ENCODE measurements around the gene SUFU. TPM values are rescaled to one million over a fixed set of nuclear protein-coding genes. Genes with fewer than 3 reads are reported as not detected.

The SUFU gene
- total and polyA plus RNA-seq, 2 experiments from 2014 or later: 10.9 to 18.2 TPM

DNA sequence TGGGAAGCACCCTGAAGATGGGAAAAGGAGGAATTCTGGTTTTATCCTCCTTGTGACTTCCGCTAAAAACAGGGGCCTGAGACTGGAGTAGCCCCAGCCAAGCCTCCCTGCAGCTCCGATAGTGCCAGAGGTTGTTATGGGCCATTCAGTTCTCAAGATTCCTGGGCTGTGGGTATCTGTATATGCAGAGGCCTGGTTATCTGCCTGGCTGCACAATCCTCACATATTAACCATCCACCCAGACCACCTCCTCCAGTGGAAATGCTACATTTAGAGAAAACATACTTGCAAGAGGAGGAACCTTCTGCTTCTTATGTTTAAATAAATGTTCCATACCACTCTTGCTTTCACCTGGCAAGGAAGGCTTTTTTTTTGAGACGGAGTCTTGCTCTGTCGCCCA lies 175.8 kb downstream of the SUFU start:
- H2AFZ ChIP-seq: no peak overlapping the region
- no peaks in the 10 kb centered on the region for H3K9me2 ChIP-seq (replicated peaks; ENCODE audit: insufficient read depth)
- no peaks in the 10 kb centered on the region for H3K79me2 ChIP-seq
- H3K27me3 ChIP-seq: no peaks in the 10 kb centered on the region
- H4K20me1 ChIP-seq (ENCODE audit: insufficient read depth, poor library complexity, severe bottlenecking): no peaks in the 10 kb centered on the region
- WGBS (ENCODE audit: low lambda C conversion rate, missing lambda C conversion rate): 97% methylated on average over 4 of the region's 4 CpGs
- no peak overlapping the region for H3K4me2 ChIP-seq
- peaks cover 50% of the 10 kb centered on the region for H3K4me1 ChIP-seq (ENCODE audit: insufficient read depth)
- TF ChIP-seq EZH2 (IDR thresholded peaks at IDR 0.05; ENCODE audit: borderline replicate concordance): no peak
- TF ChIP-seq EZH2phosphoT487 (IDR thresholded peaks at IDR 0.05; ENCODE audit: low read depth, severe bottlenecking, unreplicated experiment): no peak
- TF ChIP-seq, protein P1, sequence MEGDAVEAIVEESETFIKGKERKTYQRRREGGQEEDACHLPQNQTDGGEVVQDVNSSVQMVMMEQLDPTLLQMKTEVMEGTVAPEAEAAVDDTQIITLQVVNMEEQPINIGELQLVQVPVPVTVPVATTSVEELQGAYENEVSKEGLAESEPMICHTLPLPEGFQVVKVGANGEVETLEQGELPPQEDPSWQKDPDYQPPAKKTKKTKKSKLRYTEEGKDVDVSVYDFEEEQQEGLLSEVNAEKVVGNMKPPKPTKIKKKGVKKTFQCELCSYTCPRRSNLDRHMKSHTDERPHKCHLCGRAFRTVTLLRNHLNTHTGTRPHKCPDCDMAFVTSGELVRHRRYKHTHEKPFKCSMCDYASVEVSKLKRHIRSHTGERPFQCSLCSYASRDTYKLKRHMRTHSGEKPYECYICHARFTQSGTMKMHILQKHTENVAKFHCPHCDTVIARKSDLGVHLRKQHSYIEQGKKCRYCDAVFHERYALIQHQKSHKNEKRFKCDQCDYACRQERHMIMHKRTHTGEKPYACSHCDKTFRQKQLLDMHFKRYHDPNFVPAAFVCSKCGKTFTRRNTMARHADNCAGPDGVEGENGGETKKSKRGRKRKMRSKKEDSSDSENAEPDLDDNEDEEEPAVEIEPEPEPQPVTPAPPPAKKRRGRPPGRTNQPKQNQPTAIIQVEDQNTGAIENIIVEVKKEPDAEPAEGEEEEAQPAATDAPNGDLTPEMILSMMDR (IDR thresholded peaks at IDR 0.05; ENCODE audit: poor library complexity): no peak
- no peaks in the 10 kb centered on the region for H3K9me3 ChIP-seq (ENCODE audit: low read depth)
- no peak for DNase-seq (ENCODE audit: low spot score)
- H3K27ac ChIP-seq: peak overlapping the region; percentile 39
- H3K36me3 ChIP-seq (replicated peaks; ENCODE audit: insufficient read depth, low read depth): no peaks in the 10 kb centered on the region
- H3K4me3 ChIP-seq: no peak overlapping the region

DNA sequence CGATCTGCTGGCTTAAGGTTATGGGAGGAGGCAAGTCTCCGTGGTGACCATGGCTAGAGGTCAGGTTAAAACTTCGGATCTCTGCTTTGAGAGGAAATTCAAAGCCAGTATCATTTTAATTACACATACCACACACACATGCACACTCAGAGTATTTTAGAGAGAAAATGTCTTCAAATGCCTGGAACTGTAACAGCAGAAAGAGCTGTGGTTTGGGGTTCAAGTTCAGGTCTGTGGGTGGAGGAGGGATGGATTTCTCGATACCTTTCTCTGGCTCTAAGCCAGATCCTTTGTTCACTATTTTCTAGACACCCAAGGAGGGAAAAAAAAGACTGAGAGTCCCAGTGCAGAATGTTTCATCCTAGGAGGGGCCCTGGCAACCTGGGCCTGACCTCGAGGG lies 177.9 kb downstream of the SUFU start:
- H3K9me2 ChIP-seq (replicated peaks; ENCODE audit: insufficient read depth): no peaks in the 10 kb centered on the region
- H3K4me3 ChIP-seq: no peak overlapping the region
- H3K79me2 ChIP-seq: no peaks in the 10 kb centered on the region
- H4K20me1 ChIP-seq (ENCODE audit: insufficient read depth, poor library complexity, severe bottlenecking): no peaks in the 10 kb centered on the region
- H3K27ac ChIP-seq: no peak overlapping the region
- no peaks in the 10 kb centered on the region for H3K27me3 ChIP-seq
- no peak overlapping the region for H2AFZ ChIP-seq
- H3K4me1 ChIP-seq (ENCODE audit: insufficient read depth): peaks cover 29% of the 10 kb centered on the region
- TF ChIP-seq, protein P1 (IDR thresholded peaks at IDR 0.05; ENCODE audit: poor library complexity): no peak
- TF ChIP-seq EZH2phosphoT487 (IDR thresholded peaks at IDR 0.05; ENCODE audit: low read depth, severe bottlenecking, unreplicated experiment) (no peak), EZH2 (IDR thresholded peaks at IDR 0.05; ENCODE audit: borderline replicate concordance) (no peak)
- no peak for DNase-seq (ENCODE audit: low spot score)
- no peaks in the 10 kb centered on the region for H3K36me3 ChIP-seq (replicated peaks; ENCODE audit: insufficient read depth, low read depth)
- 98% methylated on average over 5 of the region's 5 CpGs for WGBS (ENCODE audit: low lambda C conversion rate, missing lambda C conversion rate)
- H3K4me2 ChIP-seq: no peak overlapping the region
- no peaks in the 10 kb centered on the region for H3K9me3 ChIP-seq (ENCODE audit: low read depth)

DNA sequence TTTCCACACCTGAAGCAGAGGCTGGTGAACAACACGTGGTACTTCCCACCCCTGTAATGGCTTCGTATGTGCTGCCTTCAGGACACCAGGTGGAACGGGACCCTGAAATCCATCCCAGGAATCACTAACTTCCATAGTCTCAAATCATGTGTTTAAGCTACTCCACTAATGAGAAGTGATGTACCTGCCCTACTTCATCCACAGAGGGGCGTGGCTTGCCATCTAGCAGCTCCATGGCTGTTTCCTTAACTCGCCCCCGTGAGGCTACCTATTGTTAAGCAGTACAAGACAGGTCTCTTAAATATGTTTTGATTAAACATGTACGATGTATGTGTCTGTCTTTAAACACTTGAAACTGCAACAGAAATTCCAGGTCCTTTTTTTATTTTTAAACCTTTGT lies 178.6 kb downstream of the SUFU start:
- no peak for DNase-seq (ENCODE audit: low spot score)
- H3K4me2 ChIP-seq: no peak overlapping the region
- TF ChIP-seq EZH2 (IDR thresholded peaks at IDR 0.05; ENCODE audit: borderline replicate concordance): no peak
- TF ChIP-seq, protein P1 (IDR thresholded peaks at IDR 0.05; ENCODE audit: poor library complexity): no peak
- H3K9me2 ChIP-seq (replicated peaks; ENCODE audit: insufficient read depth): no peaks in the 10 kb centered on the region
- H3K4me3 ChIP-seq: no peak overlapping the region
- no peak overlapping the region for H3K27ac ChIP-seq
- H3K4me1 ChIP-seq (ENCODE audit: insufficient read depth): peaks cover 22% of the 10 kb centered on the region
- H3K27me3 ChIP-seq: no peaks in the 10 kb centered on the region
- no peaks in the 10 kb centered on the region for H3K9me3 ChIP-seq (ENCODE audit: low read depth)
- no peaks in the 10 kb centered on the region for H3K36me3 ChIP-seq (replicated peaks; ENCODE audit: insufficient read depth, low read depth)
- H3K79me2 ChIP-seq: no peaks in the 10 kb centered on the region
- WGBS (ENCODE audit: low lambda C conversion rate, missing lambda C conversion rate): 91% methylated on average over 7 of the region's 7 CpGs
- no peak overlapping the region for H2AFZ ChIP-seq
- H4K20me1 ChIP-seq (ENCODE audit: insufficient read depth, poor library complexity, severe bottlenecking): no peaks in the 10 kb centered on the region

DNA sequence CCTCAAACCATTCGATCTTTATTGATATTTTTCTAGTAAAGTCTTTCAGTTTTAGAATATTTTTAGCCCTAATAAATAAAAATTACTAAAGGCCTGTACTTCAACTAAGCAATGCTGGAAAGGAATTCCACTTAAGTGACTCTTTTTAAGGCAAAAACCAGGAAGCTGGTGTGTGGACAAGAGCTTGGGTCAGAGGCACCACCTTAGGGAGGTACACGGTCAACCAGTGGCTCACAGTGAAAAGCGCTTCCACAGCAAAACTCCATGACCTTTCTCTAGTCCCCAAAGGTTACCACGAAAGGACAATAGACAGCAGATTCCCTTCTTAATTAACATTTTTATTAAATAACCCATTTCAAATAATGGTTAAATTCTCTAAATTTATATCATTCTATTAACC lies 179.2 kb downstream of the SUFU start:
- H3K36me3 ChIP-seq (replicated peaks; ENCODE audit: insufficient read depth, low read depth): no peaks in the 10 kb centered on the region
- H3K4me2 ChIP-seq: no peak overlapping the region
- no peak overlapping the region for H3K4me3 ChIP-seq
- H3K4me1 ChIP-seq (ENCODE audit: insufficient read depth): peaks cover 16% of the 10 kb centered on the region
- H2AFZ ChIP-seq: no peak overlapping the region
- H3K27ac ChIP-seq: no peak overlapping the region
- no peaks in the 10 kb centered on the region for H3K9me2 ChIP-seq (replicated peaks; ENCODE audit: insufficient read depth)
- no peaks in the 10 kb centered on the region for H3K9me3 ChIP-seq (ENCODE audit: low read depth)
- TF ChIP-seq, protein P1 (IDR thresholded peaks at IDR 0.05; ENCODE audit: poor library complexity): no peak
- no peak for TF ChIP-seq EZH2 (IDR thresholded peaks at IDR 0.05; ENCODE audit: borderline replicate concordance)
- TF ChIP-seq EZH2phosphoT487 (IDR thresholded peaks at IDR 0.05; ENCODE audit: low read depth, severe bottlenecking, unreplicated experiment): no peak
- WGBS (ENCODE audit: low lambda C conversion rate, missing lambda C conversion rate): 93% methylated on average over 4 of the region's 4 CpGs
- H4K20me1 ChIP-seq (ENCODE audit: insufficient read depth, poor library complexity, severe bottlenecking): no peaks in the 10 kb centered on the region
- H3K79me2 ChIP-seq: no peaks in the 10 kb centered on the region
- H3K27me3 ChIP-seq: no peaks in the 10 kb centered on the region
- DNase-seq (ENCODE audit: low spot score): no peak
